OCI-LY1 (cell line): ENCODE data around the gene GOSR2.

ENCODE experiments used
- CTCF ChIP-seq: fragments of 200-600 bp; sonication (generic), shearing (Covaris generic); IDR thresholded peaks from 2 replicates; pipeline ENCODE4 v1.5.1; 2017; ENCODE audit warnings: mild to moderate bottlenecking, antibody characterized with exemption, low read length, moderate library complexity, mixed read lengths
- EZH2 ChIP-seq: fragments of 200-600 bp; sonication (generic), shearing (Covaris generic); IDR thresholded peaks from 2 replicates; pipeline ENCODE4 v1.8.0; 2017; ENCODE audit warnings: borderline replicate concordance, mixed run types, mild to moderate bottlenecking, antibody characterized with exemption, low read length, moderate library complexity, mixed read lengths

- TF ChIP-seq CTCF: no peak
- no peak for TF ChIP-seq EZH2
Measured at GRCh38 chr17:46908068-46908737, 14.8 kb upstream of the GOSR2 start.
